H1 (cell line): ENCODE measurements around the gene HACD1. TPM values are rescaled to one million over a fixed set of nuclear protein-coding genes. Genes with fewer than 3 reads are reported as not detected.

ENCODE experiments used
- CTCF ChIA-PET: fragments of 300-600 bp; sonication (Branson Sonifier 250); formaldehyde crosslinking; loops from one replicate; lab custom pipeline; 2021; ENCODE audit not compliant: partially characterized antibody; lab: Charles Lee
- POLR2A ChIA-PET: fragments of 300-600 bp; sonication (Branson Sonifier 250); formaldehyde crosslinking; loops from one replicate; lab custom pipeline; 2021; ENCODE audit warnings: inconsistent platforms; ENCODE audit not compliant: partially characterized antibody; lab: Charles Lee
- DNase-seq, 2 experiments: peaks; one replicate each; pipeline versions ENCODE4 v3.0.0 to v3.0.0-alpha.2; 2010 to 2022; ENCODE audit warnings: low spot score in 2 of 2, low read depth in 1 of 2, mixed read lengths in 1 of 2
- FAIRE-seq: peaks from 2 replicates; lab custom pipeline; 2011; peaks lifted over from hg19 to GRCh38; lab: Jason Lieb, UNC
- H2AFZ ChIP-seq: 2 replicates; pipeline ENCODE4 v1.8.1; 2012; ENCODE audit warnings: low read length, inconsistent platforms
- H2AK5ac ChIP-seq: 2 replicates; pipeline ENCODE4 v1.6.1; 2013; ENCODE audit warnings: low read depth, low read length
- H2BK120ac ChIP-seq: replicated peaks from 2 replicates; pipeline ENCODE3; 2013; ENCODE audit warnings: low read depth, low read length, inconsistent platforms
- H2BK12ac ChIP-seq: 2 replicates; pipeline ENCODE4 v1.6.1; 2013; ENCODE audit warnings: low read depth, low read length
- H2BK15ac ChIP-seq: 2 replicates; pipeline ENCODE4 v1.6.1; 2013; ENCODE audit warnings: low read length
- H2BK20ac ChIP-seq: 2 replicates; pipeline ENCODE4 v1.6.1; 2013; ENCODE audit warnings: low read length
- H2BK5ac ChIP-seq: 2 replicates; pipeline ENCODE4 v1.6.1; 2013; ENCODE audit warnings: low read depth, low read length
- H3K14ac ChIP-seq: 2 replicates; pipeline ENCODE4 v1.6.1; 2013; ENCODE audit warnings: inconsistent platforms; ENCODE audit not compliant: insufficient read length
- H3K18ac ChIP-seq: 2 replicates; pipeline ENCODE4 v1.6.1; 2013; ENCODE audit warnings: low read length; ENCODE audit errors: extremely low read depth
- H3K23ac ChIP-seq: 2 replicates; pipeline ENCODE4 v1.6.1; 2013; ENCODE audit warnings: inconsistent platforms; ENCODE audit not compliant: insufficient read length
- H3K23me2 ChIP-seq: 2 replicates; pipeline ENCODE4 v1.6.1; 2013; ENCODE audit warnings: low read depth, low read length
- H3K27ac ChIP-seq: 2 replicates; pipeline ENCODE4 v1.6.1; 2011; ENCODE audit warnings: low read depth, low read length, inconsistent platforms
- H3K27me3 ChIP-seq, 4 experiments: replicated peaks in 1 of 4; 1 replicate in 1 of 4; 2 replicates in 3 of 4; pipeline versions ENCODE4 v1.6.1 to v1.8.1; 2011 to 2013; ENCODE audit warnings: low read length in 3 of 4, mild to moderate bottlenecking in 3 of 4, inconsistent platforms in 2 of 4, mixed read lengths in 2 of 4, moderate library complexity in 1 of 4; ENCODE audit not compliant: control insufficient read depth in 3 of 4, insufficient read depth in 3 of 4; ENCODE audit errors: extremely low read depth in 1 of 4
- H3K36me3 ChIP-seq, 4 experiments: 2 replicates each; pipeline versions ENCODE4 v1.6.1 to v1.8.1; 2011 to 2013; ENCODE audit warnings: mild to moderate bottlenecking in 4 of 4, low read length in 3 of 4, moderate library complexity in 2 of 4, control low read depth in 1 of 4, inconsistent platforms in 1 of 4; ENCODE audit not compliant: insufficient read depth in 4 of 4, control insufficient read depth in 2 of 4
- H3K4ac ChIP-seq: replicated peaks from 2 replicates; pipeline ENCODE3; 2013; ENCODE audit warnings: low read length, low read depth, mixed read lengths, inconsistent platforms; ENCODE audit not compliant: insufficient read length
- H3K4me1 ChIP-seq, 4 experiments: replicated peaks in 1 of 4; 1 replicate in 1 of 4; 2 replicates in 3 of 4; pipeline versions ENCODE4 v1.6.1 to v1.8.1; 2011 to 2013; ENCODE audit warnings: low read length in 3 of 4, inconsistent platforms in 2 of 4, mixed read lengths in 1 of 4; ENCODE audit not compliant: insufficient read depth in 4 of 4, control insufficient read depth in 3 of 4
- H3K4me2 ChIP-seq, 2 experiments: 2 replicates each; pipeline versions ENCODE4 v1.6.1 to v1.8.1; 2011 to 2013; ENCODE audit warnings: low read depth in 2 of 2, low read length in 2 of 2, control low read depth in 1 of 2, inconsistent platforms in 1 of 2, mild to moderate bottlenecking in 1 of 2; ENCODE audit not compliant: insufficient read depth in 1 of 2
- H3K4me3 ChIP-seq, 4 experiments: fragments of 200-600, 300-600 bp in 1 of 4; sonication (generic), shearing (Covaris generic), sonication (Bioruptor Twin) in 1 of 4; 2 replicates each; pipeline versions ENCODE4 v1.5.1 to v1.8.1; 2011 to 2016; ENCODE audit warnings: low read length in 4 of 4, low read depth in 3 of 4, control low read depth in 2 of 4, inconsistent platforms in 2 of 4, mild to moderate bottlenecking in 2 of 4, mixed read lengths in 1 of 4, moderate library complexity in 1 of 4; ENCODE audit not compliant: insufficient read depth in 2 of 4; ENCODE audit errors: extremely low read depth in 1 of 4
- H3K56ac ChIP-seq: replicated peaks from 2 replicates; pipeline ENCODE3; 2013; ENCODE audit warnings: low read depth, mild to moderate bottlenecking, mixed read lengths, low read length, inconsistent platforms; ENCODE audit not compliant: insufficient read length
- H3K79me1 ChIP-seq: 2 replicates; pipeline ENCODE4 v1.6.1; 2013; ENCODE audit warnings: low read depth, low read length, control low read depth
- H3K79me2 ChIP-seq, 2 experiments: 2 replicates each; pipeline versions ENCODE4 v1.6.1 to v1.8.1; 2012 to 2013; ENCODE audit warnings: low read length in 2 of 2, mild to moderate bottlenecking in 2 of 2, inconsistent platforms in 1 of 2; ENCODE audit not compliant: insufficient read depth in 2 of 2, control insufficient read depth in 1 of 2
- H3K9ac ChIP-seq, 4 experiments: replicated peaks in 1 of 4; 1 replicate in 1 of 4; 2 replicates in 3 of 4; pipeline versions ENCODE4 v1.6.1 to v1.8.1; 2011 to 2013; ENCODE audit warnings: low read depth in 3 of 4, low read length in 3 of 4, control low read depth in 2 of 4, mild to moderate bottlenecking in 2 of 4, moderate library complexity in 2 of 4, inconsistent platforms in 1 of 4; ENCODE audit errors: extremely low read depth in 1 of 4
- H3K9me3 ChIP-seq, 2 experiments: 2 replicates each; pipeline versions ENCODE4 v1.6.1 to v1.8.1; 2012 to 2013; ENCODE audit warnings: mild to moderate bottlenecking in 2 of 2, moderate library complexity in 2 of 2, control low read depth in 1 of 2, inconsistent platforms in 1 of 2, low read depth in 1 of 2, low read length in 1 of 2, mixed read lengths in 1 of 2; ENCODE audit not compliant: insufficient read depth in 2 of 2
- H4K20me1 ChIP-seq, 2 experiments: replicated peaks in 1 of 2; 2 replicates each; pipeline versions ENCODE3 to v1.8.1; 2011 to 2013; ENCODE audit warnings: inconsistent platforms in 2 of 2, low read length in 2 of 2, mild to moderate bottlenecking in 1 of 2; ENCODE audit not compliant: insufficient read depth in 2 of 2, control insufficient read depth in 1 of 2
- H4K5ac ChIP-seq: 2 replicates; pipeline ENCODE4 v1.6.1; 2013; ENCODE audit warnings: low read length, low read depth, mixed read lengths, inconsistent platforms; ENCODE audit not compliant: insufficient read length
- H4K8ac ChIP-seq: 2 replicates; pipeline ENCODE4 v1.8.0; 2013; ENCODE audit warnings: mild to moderate bottlenecking, moderate library complexity, low read length, inconsistent platforms; ENCODE audit not compliant: insufficient read depth; ENCODE audit errors: extremely low read depth
- H4K91ac ChIP-seq: replicated peaks from 2 replicates; pipeline ENCODE3; 2013; ENCODE audit warnings: low read length, mixed read lengths, inconsistent platforms; ENCODE audit not compliant: insufficient read length
- BCL11A ChIP-seq, 2 experiments: IDR thresholded peaks; one replicate each; pipeline ENCODE4 v1.6.1; 2011; ENCODE audit warnings: low read depth in 2 of 2, low read length in 2 of 2, mild to moderate bottlenecking in 2 of 2
- EGR1 ChIP-seq: IDR thresholded peaks from 2 replicates; pipeline ENCODE4 v1.6.1; 2011; ENCODE audit warnings: low read depth, low read length, borderline replicate concordance
- TAF7 ChIP-seq: optimal IDR thresholded peaks from 2 replicates; pipeline ENCODE3; 2011; ENCODE audit warnings: low read depth, mild to moderate bottlenecking, inconsistent platforms, low read length, moderate library complexity, borderline replicate concordance
- WGBS, 2 experiments: shearing (Covaris generic) in 1 of 2; methylation state at CpG; one replicate each; pipeline versions ENCODE4 v1.1.6 to v1.1.7; 2013 to 2015; ENCODE audit warnings: low lambda C conversion rate in 2 of 2, mixed read lengths in 2 of 2, inconsistent platforms in 1 of 2, low coverage in 1 of 2, missing lambda C conversion rate in 1 of 2; ENCODE audit not compliant: insufficient replicate concordance in 2 of 2, insufficient coverage in 1 of 2, insufficient read length in 1 of 2; ENCODE audit errors: extremely low coverage in 1 of 2, missing lambda C conversion rate in 1 of 2; 5-methylcytosine and 5-hydroxymethylcytosine counted together
- polyA plus RNA-seq, 7 experiments: library from polyadenylated mRNA; depleted of rRNA in 3 of 7; stranded (reverse) in 5 of 7; unstranded in 2 of 7; fragments of >200 nt in 5 of 7; fragments of 200-250 nt in 2 of 7; gene quantifications; 1 replicate in 5 of 7; 2 replicates in 1 of 7; 4 replicates in 1 of 7; pipeline versions ENCODE4 v1.2.1 to v1.2.3, GENCODE V29; 2011 to 2013; ENCODE audit warnings: missing spikeins in 2 of 7, mixed read lengths in 2 of 7
- total RNA-seq: library from RNA; stranded (reverse); fragmentation: NEBNext Ultra II Directional; extraction: Animal tissue kit (Norgen Biotek cat#: 25700); gene quantifications from 2 replicates; pipeline ENCODE4 v1.2.1, GENCODE V29; 2021

The HACD1 gene
- total and polyA plus RNA-seq, 2 of the 8 experiments (the other 6 are each of a cell fraction or from before 2014, with no cell fraction given): 18.7 to 30.8 TPM

DNA sequence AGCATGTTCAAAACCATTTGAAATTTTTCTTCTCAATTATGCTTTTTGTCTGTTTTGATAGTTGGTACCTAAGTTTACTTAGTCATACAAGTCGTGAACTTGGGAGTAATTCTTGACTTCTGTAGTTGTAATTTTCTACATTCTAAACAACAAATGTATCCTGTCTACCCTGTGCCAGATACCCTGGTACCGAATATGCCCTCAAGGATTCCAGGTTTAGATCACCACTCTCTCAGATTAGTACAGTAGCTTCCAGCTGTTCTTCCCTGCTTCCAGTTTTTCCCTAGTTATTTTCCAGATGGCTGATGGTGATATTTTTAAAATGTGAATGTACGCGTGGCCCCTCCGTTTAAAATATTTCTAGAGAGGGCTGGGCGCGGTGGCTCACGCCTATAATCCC, 33.2 kb upstream of the HACD1 start:
- Histone ChIP-seq H2AFZ (no peak overlapping the region), H3K4me2 (peak overlapping the region in 1 of 2 experiments; percentile 58; a peak in 2 of 4 replicates), H3K9me3 (peaks cover 7 to 10% of the 10 kb centered on the region in 2 experiments; a peak in 3 of 4 replicates), H3K23me2 (no peaks in the 10 kb centered on the region), H3K23ac (no peak overlapping the region), H2BK15ac (no peak overlapping the region), H2AK5ac (no peak overlapping the region), H3K4ac (no peak overlapping the region), H3K56ac (no peak overlapping the region), H4K5ac (no peak overlapping the region), H3K27me3 (no peaks in the 10 kb centered on the region), H2BK12ac (peak overlapping the region; percentile 53; the same call in 1 of the 2 replicates), H3K9ac (no peak overlapping the region; a peak in 2 of 7 replicates), H2BK20ac (no peak overlapping the region), H3K18ac (no peak overlapping the region), H3K14ac (no peak overlapping the region), H2BK120ac (no peak overlapping the region), H3K79me1 (peaks cover 2% of the 10 kb centered on the region), H3K79me2 (peaks cover 19 to 95% of the 10 kb centered on the region in 2 experiments), H4K8ac (no peak overlapping the region), H3K36me3 (peaks cover 0 to 13% (median 6%) of the 10 kb centered on the region in 4 experiments; a peak in 4 of 8 replicates), H3K4me1 (peaks cover 6 to 10% (median 9%) of the 10 kb centered on the region in 4 experiments; a peak in 4 of 7 replicates), H3K27ac (peak overlapping the region; percentile 52; the same call in 1 of the 2 replicates), H2BK5ac (peak overlapping the region; percentile 71; the same call in 1 of the 2 replicates), H4K20me1 (peaks cover 0 to 2% of the 10 kb centered on the region in 2 experiments), H3K4me3 (peak overlapping the region in 1 of 4 experiments; percentile 29; a peak in 1 of 8 replicates), H4K91ac (no peak overlapping the region)
- FAIRE-seq: no peak
- 88% methylated on average over 8 of the region's 8 CpGs; no CpG with 5 or more reads in 1 of the 2 experiments for WGBS, 2 experiments
- CTCF ChIA-PET: no interaction called here
- no peak for DNase-seq
- TF ChIP-seq BCL11A (IDR thresholded peaks at IDR 0.05; ENCODE audit: low read depth in 2 of 2, low read length in 2 of 2) (no peak), EGR1 (no peak), TAF7 (no peak)
- POLR2A ChIA-PET: no interaction called here
